ENCODE data around the gene VPS13C. TPM values are rescaled to one million over a fixed set of nuclear protein-coding genes. Genes with fewer than 3 reads are reported as not detected.

Gene VPS13C
- total RNA-seq, 1 experiment from 2014 or later: 18.6 TPM

- Histone ChIP-seq H3K4me1 (ENCODE audit: control insufficient read depth in 1 of 2, insufficient read depth in 2 of 2, low read length in 2 of 2) (no peaks in the 10 kb centered on the region), H2AFZ (ENCODE audit: low read depth, low read length, poor library complexity, severe bottlenecking) (no peak overlapping the region), H3K9me2 (ENCODE audit: insufficient read depth) (no peaks in the 10 kb centered on the region), H3K9ac (ENCODE audit: low read length) (no peak overlapping the region), H3K27ac (ENCODE audit: low read depth, low read length) (no peak overlapping the region), H3K4me3 (replicated peaks in 1 of 2; ENCODE audit: low read depth in 1 of 2, low read length in 2 of 2) (no peak overlapping the region), H3K36me3 (ENCODE audit: control insufficient read depth in 1 of 2, insufficient read depth in 2 of 2, low read length in 2 of 2) (no peaks in the 10 kb centered on the region; a peak in 1 of 4 replicates), H3K27me3 (ENCODE audit: insufficient read depth, low read length) (no peaks in the 10 kb centered on the region), H3K79me2 (ENCODE audit: insufficient read depth, low read length) (no peaks in the 10 kb centered on the region), H4K20me1 (ENCODE audit: insufficient read depth) (no peaks in the 10 kb centered on the region), H3K4me2 (ENCODE audit: low read length) (no peak overlapping the region), H3K9me3 (ENCODE audit: control insufficient read depth in 1 of 2, insufficient read depth in 1 of 2, low read depth in 1 of 2, low read length in 2 of 2) (no peaks in the 10 kb centered on the region)
- POLR2A ChIA-PET: no interaction called here
- CTCF ChIA-PET: no interaction called here
- intact Hi-C loops (cut with micrococcal nuclease): no loop called here
- RAD21 ChIA-PET (ENCODE audit: low non-redundant PET in 1 of 2, low total read pairs in 2 of 2, uncharacterized antibody in 2 of 2, unreplicated experiment in 2 of 2): no interaction called here
- ATAC-seq: no peak
- BruUV-seq (replicated peaks): no TSS peak
- DNase-seq (ENCODE audit: low read depth, low spot score): no peak
- TF ChIP-seq SIN3A (IDR thresholded peaks at IDR 0.05; ENCODE audit: low read depth) (no peak), RAD21 (IDR thresholded peaks at IDR 0.05; ENCODE audit: low read depth) (no peak), EGR1 (IDR thresholded peaks at IDR 0.05; ENCODE audit: low read depth) (no peak), SP1 (IDR thresholded peaks at IDR 0.05; ENCODE audit: low read depth) (no peak), FOSL1 (IDR thresholded peaks at IDR 0.05; ENCODE audit: low read depth) (no peak), EZH2 (IDR thresholded peaks at IDR 0.05) (no peak), ATF3 (IDR thresholded peaks at IDR 0.05) (no peak), ZFX (IDR thresholded peaks at IDR 0.05) (no peak), POLR2AphosphoS5 (IDR thresholded peaks at IDR 0.05; ENCODE audit: low read depth, low read length) (no peak), CTCF (IDR thresholded peaks at IDR 0.05 in 2 of 3, conservative IDR thresholded peaks at IDR 0.05 in 1 of 3; ENCODE audit: borderline replicate concordance in 1 of 3, insufficient read depth in 1 of 3, low read depth in 2 of 3, low read length in 2 of 3) (no peak), POLR2A (IDR thresholded peaks at IDR 0.05; ENCODE audit: borderline replicate concordance, extremely low read depth, insufficient read depth, insufficient read length) (no peak), SRF (IDR thresholded peaks at IDR 0.05; ENCODE audit: low read depth) (no peak), TCF7L2 (IDR thresholded peaks at IDR 0.05; ENCODE audit: borderline replicate concordance, extremely low read depth, insufficient read depth, insufficient read length) (no peak), CEBPB (IDR thresholded peaks at IDR 0.05; ENCODE audit: low read depth) (no peak)
Observed at GRCh38 chr15:62046078-62046743, 14.0 kb downstream of the VPS13C start.
